Fibroblast of skin of left biceps (primary cell): Measurements from ENCODE around the gene SMYD5.

Experiments
- DNase-seq, 2 experiments: peaks; one replicate each; pipeline ENCODE4 v3.0.0-alpha.2; 2013; ENCODE audit warnings: low read depth in 2 of 2

The SMYD5 gene

DNA sequence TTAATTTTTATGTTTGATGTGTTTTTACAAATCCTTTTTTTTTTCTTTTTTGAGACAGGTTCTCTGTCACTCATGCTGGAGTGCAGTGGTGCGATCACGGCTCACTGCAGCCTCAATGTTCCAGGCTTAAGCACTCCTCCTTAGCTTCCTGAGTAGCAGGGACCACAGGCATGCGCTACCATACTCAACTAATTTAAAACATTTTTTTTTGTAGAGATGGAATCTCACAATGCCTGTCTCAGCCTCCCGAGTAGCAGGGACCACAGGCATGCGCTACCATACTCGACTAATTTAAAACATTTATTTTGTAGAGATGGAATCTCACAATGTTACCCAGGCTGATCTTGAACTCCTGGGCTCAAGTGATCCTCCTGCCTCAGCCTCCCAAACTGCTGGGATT, 8.4 kb upstream of the SMYD5 start:
- DNase-seq = peak; percentile 45 to 50

DNA sequence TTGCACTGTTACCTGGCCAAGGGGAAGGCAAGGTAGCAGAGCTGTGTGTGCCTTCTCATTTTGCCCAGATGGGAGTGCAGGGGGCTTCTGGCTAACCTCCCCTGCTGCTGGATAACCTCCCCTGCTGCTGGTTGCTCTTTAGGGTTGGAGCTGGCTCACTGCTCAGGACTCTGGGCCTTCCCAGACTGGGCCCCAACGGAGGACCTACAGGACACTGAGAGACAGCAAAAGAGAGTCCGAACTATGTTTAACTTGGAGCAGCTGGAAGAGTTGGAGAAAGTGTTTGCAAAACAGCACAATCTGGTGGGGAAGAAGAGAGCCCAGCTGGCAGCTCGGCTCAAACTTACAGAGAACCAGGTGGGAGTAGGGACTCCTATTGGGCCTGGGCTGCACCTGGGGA, 5.8 kb upstream of the SMYD5 start:
- no peak for DNase-seq

DNA sequence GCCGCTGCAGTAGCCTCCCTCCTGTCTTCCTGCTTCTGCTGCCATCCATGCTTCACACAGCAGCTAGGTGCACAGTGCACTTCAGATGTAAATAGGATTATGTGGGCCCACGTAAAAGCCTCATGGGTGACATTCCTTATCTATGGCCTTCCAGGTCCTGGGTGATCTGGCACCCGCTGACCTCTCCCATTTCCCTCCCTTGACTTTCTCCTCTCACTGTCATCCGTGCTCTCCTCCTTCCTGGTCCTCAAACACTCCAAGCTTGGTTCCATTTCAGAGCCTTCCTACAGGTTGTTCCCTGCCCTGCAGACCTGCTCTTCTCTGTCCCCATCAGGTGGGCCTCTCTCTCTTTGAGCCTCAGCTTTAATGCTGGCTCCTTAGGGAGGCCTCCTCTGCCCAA, 4.0 kb upstream of the SMYD5 start:
- DNase-seq = no peak

DNA sequence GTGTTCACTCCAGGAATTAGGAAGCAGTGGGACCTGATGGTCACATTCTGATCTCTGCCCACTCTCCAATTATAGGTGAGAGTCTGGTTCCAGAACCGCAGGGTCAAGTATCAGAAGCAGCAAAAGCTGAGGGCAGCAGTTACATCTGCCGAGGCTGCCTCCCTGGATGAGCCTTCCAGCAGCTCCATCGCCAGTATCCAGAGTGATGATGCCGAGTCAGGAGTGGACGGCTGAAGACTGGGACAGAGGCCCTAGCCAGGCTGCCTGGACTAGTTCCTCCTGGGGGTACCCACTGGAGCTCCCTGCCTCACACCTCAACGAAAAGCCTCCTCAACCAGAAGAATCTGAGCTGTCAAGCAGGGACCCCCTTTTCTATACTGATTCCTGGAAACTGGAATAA, 3.3 kb upstream of the SMYD5 start:
- no peak for DNase-seq

DNA sequence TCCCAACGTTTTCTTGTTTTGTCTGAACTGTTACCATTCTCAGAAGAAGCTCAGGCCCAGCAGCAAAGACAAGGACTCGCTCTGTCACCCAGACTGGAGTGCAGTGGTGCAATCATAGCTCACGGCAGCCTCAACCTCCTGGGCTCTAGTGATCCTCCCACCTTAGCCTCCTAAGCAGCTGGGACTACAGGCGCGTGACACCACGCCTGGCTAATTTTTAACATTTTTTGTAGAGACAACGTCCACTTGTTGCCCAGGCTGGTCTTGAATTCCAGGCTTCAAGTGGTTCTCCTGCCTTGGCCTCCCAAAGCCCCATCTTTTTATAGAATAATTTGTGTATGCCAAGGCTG, 2.0 kb upstream of the SMYD5 start:
- DNase-seq = no peak

DNA sequence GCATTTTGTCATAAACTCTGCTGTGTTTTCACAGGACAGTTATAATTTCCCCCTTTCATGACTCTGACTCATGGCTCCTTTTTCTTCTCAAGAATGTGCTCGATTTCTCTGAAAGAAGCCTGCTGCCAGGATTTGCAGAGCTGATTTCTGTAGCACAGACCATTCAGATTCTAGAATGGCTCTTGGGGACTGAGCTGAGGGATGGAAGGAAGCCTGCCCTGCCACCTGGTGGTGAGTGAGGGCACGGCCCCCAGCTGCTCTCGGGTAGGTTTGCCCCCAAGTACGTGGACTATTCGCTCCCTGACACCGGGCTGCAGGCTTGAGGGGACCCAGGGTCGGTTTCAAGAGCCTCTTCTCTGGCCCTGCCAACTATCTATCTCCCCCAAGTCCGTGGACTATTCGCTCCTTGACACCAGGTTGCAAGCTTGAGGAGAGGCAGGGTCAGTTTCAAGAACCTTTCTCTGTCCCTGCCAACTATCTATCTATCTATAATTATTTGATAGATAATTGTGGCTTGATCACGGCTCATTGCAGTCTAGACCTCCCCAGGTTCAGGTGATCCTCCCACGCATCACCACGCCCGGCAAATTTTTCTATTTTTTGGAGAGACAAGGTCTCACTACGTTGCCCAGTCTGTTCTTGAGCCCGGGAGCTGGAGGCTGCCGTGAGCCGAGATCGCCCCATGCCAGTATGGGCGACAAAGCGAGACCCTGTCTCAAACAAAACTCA, 1.4 kb upstream of the SMYD5 start:
- peak in 1 of 2 experiments; percentile 50 for DNase-seq

DNA sequence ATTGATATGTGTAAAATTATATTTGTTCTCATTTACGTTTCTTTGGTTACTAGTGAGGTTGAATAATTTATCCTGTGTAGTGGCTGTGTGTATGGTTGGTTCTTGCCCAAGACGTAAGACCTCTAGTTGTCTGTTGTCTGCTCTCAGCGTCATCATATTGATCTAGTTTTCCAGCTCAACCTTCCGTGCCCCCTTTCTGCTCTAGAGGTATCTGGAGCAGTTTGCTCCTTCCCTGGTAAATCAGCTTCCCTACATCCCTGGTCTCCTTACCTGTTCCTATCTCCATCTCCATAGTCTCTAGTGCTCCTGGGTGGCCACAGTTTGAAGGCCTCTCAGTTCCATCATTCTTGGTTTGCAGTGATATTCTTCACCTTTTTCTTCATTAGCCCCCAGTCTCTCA, 1.2 kb downstream of the SMYD5 start:
- DNase-seq = no peak

DNA sequence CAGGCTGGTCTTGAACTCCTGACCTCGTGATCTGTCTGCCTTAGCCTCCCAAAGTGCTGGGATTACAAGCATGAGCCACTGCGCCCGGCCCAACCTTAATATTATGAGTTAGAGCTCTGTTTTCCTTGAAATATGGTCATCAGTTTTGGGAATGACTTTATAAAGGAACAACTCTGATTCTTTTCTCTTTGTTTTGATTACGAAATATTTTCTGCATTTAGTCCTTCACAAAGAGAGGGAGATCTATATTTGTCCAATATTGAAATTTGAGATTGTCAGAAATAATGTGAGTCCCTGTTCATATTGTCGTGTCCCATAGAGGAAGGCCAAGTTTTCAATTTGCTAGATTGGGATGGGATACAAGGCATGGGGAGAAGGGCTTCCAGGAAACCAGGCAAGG, 3.1 kb downstream of the SMYD5 start:
- DNase-seq = no peak

DNA sequence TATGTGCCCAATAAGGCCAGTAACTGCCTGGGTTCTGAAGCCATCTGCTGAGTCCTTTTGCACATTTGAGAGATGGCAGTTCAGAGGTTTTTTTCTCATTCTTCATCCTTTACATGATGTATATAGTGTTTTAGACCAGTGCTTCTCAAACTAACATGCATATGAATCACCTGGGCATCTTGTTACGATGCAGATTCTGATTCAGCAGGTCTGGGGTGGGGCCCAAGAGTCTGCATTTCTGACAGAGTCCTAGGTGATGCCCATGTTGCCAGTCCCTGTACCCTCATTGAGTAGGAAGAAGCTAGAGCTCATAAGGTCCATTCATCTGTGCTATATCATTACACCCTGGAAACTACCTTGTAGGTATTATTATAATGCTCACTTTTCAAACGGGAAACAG, 3.8 kb downstream of the SMYD5 start:
- DNase-seq = no peak

DNA sequence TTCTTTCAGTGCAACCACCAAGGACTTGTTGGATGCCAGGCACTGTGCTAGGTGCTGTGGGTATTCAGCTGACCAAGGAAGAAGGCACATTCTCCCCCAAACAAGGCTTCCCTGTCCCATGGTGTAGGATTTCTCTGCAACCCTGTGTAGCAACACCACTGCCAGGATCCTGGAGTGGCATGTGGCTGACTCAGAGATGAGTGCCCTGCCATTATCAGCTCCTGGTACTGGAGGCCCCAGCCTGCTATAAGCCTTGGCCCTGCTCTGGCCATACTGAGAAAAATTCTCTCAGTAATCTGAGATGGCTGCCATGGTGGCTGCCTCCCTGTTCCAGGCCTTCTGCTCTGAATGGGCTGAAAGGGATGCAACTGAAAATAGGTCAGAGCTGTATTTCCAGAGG, 4.3 kb downstream of the SMYD5 start:
- no peak for DNase-seq

DNA sequence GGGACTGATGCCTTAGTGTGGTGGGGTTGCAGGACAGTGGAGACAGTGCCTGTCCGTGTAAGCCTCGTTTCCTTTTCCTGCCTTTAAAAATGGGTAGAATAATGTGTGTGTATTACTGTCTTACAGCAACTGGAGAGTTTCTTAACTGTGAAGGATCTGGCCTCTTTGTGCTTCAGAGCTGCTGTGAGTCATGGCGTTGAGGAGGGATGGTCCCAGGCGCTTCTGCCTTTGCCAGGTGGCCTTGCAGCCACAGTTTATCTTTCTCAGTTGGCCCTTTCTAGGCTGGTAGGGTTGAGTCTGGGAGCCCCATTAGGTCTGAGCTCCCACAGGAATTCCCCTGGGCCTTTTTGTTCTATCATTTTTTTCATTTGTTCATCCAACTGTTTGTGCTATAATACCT, 9.8 kb downstream of the SMYD5 start:
- no peak for DNase-seq

DNA sequence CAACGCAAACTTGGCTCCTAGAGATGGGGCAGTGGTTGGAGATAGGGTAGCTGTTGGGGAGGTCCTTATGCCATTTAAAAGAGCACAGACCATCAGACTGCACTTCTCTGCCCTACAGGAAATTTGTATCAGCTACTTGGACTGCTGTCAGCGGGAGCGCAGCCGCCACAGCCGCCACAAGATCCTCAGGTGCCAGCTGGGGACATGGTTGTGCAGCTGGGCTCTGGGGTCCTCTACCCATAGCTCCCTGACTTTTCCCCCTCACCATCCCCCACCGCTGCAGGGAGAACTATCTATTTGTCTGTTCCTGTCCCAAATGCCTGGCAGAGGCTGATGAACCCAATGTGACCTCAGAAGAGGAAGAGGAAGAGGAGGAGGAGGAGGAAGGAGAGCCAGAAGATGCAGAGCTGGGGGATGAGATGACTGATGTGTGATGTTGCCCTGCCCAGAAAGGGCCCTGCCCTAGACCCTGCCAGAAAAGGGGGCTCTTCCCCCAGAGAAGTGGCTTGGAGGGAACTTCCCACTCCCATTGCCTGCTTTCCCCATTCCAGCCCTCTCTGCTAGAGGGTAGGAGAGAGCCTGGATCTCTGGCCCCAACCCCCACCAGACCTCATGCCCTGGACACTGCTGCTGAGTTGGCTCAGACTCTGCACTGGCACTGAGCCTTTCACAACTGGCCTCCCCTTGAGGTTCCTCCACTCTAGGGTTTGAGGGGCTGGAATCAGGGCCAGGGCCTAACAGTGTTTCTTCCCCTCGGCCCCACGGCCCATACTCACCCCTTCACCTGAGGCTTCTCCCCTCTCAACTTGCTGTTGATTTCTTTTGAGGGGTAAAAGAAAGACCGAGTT, 11.7 kb downstream of the SMYD5 start:
- DNase-seq = no peak

DNA sequence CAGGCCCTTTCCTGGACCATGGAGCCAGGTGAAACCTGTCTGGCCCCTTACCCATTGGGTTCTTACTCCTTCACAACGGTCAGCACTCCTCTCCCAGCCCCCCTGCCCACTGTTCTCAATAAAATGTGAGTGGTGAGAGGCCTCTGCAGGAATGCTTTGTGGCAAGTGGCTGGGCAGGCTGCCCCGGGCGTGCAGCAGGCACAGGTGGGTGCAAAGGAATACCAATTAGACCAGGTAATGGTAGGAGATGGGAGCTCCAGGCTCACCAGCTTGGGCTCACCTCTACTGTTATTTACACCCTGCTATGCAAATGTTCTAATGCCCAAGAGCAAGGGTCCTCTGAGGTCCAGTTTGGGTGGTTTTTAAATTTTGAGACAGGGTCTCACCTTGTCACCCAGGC, 13.0 kb downstream of the SMYD5 start:
- no peak for DNase-seq

DNA sequence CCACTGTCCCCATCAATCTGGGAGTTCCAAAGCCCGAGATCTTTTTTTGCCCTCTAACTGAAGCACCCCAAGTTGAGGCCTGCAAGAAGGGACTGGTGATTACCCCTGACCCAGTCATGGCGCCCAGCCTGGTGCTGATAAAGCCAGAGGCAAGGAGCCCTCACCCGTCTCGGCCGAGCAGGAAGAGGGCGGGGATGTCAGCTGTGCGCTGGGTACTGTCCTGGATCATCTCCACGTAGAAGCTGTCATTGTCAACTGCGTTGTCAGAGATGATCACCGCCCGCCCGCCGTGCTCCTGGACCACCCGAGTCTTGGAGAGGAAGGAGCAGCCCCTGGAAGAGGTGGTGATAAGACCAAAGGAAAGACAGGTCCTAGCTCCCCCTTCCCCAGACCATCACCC, 14.6 kb downstream of the SMYD5 start:
- no peak for DNase-seq

DNA sequence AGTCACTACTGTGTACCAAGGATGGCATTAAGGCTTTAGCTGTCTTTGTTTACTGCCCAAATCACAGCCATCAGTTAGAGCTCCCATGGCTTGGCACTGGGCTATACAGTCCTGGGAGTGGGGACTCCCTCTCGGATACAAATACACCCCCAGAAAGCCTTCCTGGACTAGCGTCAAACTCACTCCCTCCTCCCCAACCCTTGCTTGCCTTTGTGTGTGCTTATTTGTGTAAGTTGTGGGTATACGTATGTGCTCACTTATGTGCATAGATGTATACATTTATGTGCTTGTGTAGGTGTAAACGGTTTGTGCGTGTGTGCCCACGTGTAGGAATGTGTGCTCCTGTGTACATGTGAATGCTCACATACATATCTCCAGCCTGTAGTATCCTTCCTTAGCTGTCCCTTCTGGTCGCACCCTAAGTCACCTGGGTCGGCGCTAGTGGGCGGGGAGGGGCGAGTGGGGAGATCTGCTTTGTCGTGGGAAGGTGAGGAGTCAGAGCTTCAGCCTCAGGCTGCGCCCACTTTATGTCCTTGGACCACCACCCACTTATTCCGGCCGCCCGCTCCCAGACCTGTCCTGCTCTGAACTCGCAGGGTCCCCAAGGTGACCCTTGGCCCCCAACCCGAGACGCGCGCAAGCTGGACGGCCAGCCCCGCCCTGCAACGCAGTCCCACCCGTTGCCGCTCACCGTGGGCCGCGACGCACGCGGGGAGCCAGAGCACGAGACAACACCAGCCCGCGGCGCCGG, 18.5 kb downstream of the SMYD5 start:
- no peak for DNase-seq

DNA sequence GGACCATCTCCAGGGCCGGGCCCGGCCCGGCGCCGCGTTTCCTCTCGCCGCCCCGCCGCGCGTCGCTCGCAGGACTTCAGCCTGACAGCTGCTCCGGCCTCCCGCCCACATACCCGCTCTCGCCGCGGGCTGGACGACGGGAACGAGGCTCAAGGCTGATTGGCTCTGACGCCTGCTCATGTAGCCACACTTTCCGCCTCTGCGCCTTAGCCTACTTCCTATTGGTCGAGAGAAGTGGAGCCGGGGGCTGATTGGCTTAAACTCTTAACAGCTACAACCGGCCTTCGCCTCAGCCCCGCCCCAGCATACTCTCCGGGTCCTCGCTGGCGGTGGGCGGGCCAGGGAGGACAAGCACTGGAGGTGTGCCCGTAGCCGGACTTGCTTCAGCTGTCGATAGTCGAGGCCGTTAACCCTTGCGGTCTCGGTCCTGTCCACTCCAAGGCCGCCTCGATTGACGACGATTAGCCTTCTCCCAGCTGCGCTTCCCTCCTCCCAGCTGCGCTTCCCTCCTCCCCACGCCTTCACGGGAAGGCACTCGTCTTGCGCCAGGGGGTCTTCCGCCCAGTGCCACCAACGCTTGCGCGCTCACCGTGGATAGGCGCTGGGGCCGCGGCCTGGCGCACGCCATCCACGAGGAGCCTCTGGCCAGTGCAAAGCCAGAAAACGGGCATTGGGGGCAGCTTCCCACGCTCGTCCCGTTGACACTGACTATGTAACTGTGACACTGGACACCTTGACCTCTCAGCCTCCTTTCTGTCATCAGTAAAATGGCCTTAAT, 19.3 kb downstream of the SMYD5 start, which contains the start of gene PRADC1:
TSS of gene PRADC1 (minus strand) at position 86 of the 778 bp plus-strand sequence. CDS start at position 7, 79 bp downstream.
- peak; percentile 98 for DNase-seq

DNA sequence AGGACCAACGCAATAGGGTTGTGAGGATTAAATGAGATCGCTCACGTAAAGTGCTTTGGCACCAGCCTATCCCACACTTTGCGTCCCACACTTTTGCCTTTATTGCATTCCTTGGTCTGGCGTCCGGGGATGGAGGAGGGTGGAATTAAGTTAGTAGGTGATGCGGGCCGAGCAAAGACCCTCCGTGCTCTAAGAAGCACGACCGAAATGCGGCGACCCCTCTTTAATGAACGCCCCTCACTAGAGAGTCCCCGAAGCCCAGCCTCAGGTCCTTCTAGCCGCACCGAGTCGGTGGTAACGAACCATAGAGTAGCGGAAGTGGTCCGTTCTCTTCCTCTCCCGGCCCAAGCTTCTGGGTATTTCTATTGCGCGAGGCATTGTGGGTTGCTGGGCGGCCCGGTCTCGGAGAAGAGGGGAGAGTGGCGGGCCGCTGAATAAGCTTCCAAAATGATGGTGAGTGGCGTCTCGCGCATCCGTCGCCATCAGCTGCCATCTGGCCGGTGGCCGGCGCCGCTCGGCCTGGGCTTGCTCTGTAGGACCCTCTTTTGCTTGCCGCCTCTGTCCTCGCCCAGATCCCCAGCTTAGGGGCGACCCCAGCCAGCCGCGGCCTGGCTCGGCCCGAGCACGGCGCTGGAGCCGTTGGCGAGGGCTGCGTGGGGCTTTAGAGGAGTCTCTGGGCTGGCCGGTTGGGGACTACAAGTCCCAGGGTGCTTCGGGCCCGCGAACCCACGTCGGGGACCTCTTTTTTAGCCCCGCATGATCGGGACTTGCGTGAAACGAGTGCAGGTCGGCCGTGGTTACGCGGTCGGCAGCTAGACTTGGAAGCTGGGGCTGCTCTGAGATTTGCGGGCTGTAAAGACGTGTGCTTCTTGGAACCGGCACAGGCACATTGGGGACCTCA, 20.1 kb downstream of the SMYD5 start, which contains the start of gene CCT7:
TSS of gene CCT7 (plus strand) at position 377 of the 901 bp plus-strand sequence. CDS start at position 448, 71 bp downstream.
- peak; percentile 75 to 77 for DNase-seq

DNA sequence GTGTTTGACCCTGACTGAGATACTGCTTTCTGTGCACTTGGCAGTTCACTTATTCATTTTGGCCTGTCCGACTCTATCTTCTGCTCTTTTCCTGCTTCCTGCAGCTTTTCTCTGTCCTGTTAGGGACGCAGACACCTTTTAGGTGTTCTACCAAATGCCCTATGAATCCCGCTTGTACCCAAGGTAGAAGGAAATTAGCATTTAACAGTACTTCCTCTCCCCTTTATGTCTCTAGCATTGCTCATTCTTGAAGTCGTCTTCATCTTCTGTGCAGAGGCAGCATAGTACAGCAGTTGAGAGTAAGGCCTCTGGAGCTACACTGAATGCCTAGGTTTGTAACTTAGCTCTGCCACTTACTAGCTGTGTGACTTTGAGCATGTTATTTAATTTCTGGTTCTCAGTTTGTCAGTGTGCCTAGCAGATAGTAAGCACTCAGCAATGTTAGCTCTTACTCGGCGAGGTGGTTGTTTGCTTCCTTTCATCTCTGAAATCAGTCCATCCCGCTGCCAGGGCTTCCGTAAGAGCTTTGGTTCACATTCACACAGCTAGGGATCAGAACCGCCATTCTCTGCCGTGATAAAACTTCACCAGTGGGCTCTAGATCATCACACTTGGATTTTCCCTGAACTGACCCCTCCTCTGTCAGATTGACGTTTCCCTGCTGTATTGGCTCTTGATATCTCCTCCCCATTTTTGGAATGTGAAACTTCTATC, 21.4 kb downstream of the SMYD5 start:
- no peak for DNase-seq

DNA sequence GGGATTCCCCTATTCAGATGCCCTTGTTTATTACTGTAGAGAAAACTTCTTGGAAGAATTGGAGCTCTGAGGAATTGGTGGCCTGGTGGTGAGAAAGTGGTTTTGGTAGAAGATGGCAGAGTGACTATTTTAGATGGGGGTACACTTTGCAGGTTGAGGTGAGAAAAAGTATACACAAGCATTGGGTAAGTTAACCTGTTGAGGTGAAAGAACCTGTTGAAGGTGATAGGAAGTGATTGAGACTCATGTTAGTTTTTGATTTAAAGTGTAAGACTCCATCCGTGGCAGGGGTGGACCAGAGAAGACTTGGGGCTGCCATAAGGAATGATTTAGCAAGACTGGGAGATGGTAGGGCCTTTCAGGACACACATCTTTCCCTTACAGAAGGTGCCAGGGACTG, 23.1 kb downstream of the SMYD5 start:
- DNase-seq = no peak

DNA sequence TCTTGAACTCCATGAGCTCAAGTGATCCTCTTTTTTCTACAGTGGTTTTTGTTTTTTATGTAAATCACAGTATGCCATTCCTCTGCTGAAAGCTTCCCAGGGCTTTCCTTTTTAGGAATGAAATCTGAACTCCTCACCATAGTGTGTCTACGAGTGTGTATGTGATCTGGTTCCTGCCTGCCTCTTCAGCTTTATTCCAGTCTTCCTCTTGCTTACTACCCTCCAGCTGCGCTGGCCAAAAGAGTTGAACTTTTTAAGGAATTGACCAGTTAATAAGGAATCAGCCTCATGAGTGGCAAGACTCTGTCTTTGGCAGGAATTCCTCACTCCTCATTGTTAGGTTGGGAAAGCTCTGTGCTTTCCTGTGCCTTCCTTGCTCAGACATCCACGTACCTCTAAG, 24.1 kb downstream of the SMYD5 start:
- no peak for DNase-seq
